Spleen (tissue), 11 donors: ENCODE results near the gene GDAP1L1. TPM values are rescaled to one million over a fixed set of nuclear protein-coding genes. Genes with fewer than 3 reads are reported as not detected.

Experiments
- DNase-seq: peaks from one replicate; pipeline ENCODE4 v3.0.0-alpha.2; 2020
- H3K27ac ChIP-seq, 8 donors: fragments of 200-600 bp; sonication (generic) in 7 of 8; 1 replicate in 4 of 8; 2 replicates in 4 of 8; pipeline versions ENCODE4 v1.5.0 to v1.8.0; 2016 to 2021; ENCODE audit warnings: inconsistent platforms in 4 of 8, mild to moderate bottlenecking in 4 of 8, moderate library complexity in 1 of 8
- H3K27me3 ChIP-seq, 7 donors: fragments of 200-600 bp; sonication (generic) in 6 of 7; replicated peaks in 1 of 7; 1 replicate in 4 of 7; 2 replicates in 3 of 7; pipeline versions ENCODE4 v1.5.0 to v1.8.0; 2016 to 2021; ENCODE audit warnings: inconsistent platforms in 3 of 7, mild to moderate bottlenecking in 1 of 7
- H3K36me3 ChIP-seq, 6 donors: fragments of 200-600 bp; sonication (generic) in 5 of 6; 1 replicate in 4 of 6; 2 replicates in 2 of 6; pipeline versions ENCODE4 v1.5.0 to v1.8.0; 2016 to 2021; ENCODE audit warnings: inconsistent platforms in 2 of 6
- H3K4me1 ChIP-seq, 6 donors: fragments of 200-600 bp; sonication (generic) in 5 of 6; 1 replicate in 3 of 6; 2 replicates in 3 of 6; pipeline versions ENCODE4 v1.5.0 to v1.8.0; 2016 to 2021; ENCODE audit warnings: inconsistent platforms in 3 of 6
- H3K4me3 ChIP-seq, 8 donors: fragments of 200-600 bp; sonication (generic) in 7 of 8; 1 replicate in 4 of 8; 2 replicates in 4 of 8; pipeline versions ENCODE4 v1.5.0 to v1.8.0; 2016 to 2021; ENCODE audit warnings: inconsistent platforms in 4 of 8, mild to moderate bottlenecking in 4 of 8, moderate library complexity in 2 of 8
- H3K9me3 ChIP-seq, 8 donors: fragments of 200-600 bp; sonication (generic) in 7 of 8; 1 replicate in 4 of 8; 2 replicates in 4 of 8; pipeline versions ENCODE4 v1.5.0 to v1.8.0; 2016 to 2021; ENCODE audit warnings: inconsistent platforms in 4 of 8
- CTCF ChIP-seq, 11 experiments: fragments of 200-600 bp in 7 of 11; fragments of 450-650 bp in 4 of 11; sonication (generic) in 4 of 11; IDR thresholded peaks in 8 of 11; conservative IDR thresholded peaks in 3 of 11; 1 replicate in 7 of 11; 2 replicates in 4 of 11; pipeline versions ENCODE4 v1.4.0 to v1.8.0; 2016 to 2021; ENCODE audit warnings: antibody characterized with exemption in 11 of 11, inconsistent platforms in 4 of 11, mild to moderate bottlenecking in 1 of 11
- POLR2A ChIP-seq, 3 donors: fragments of 450-650 bp; IDR thresholded peaks; one replicate each; pipeline ENCODE4 v1.5.1; 2017; ENCODE audit warnings: antibody characterized with exemption in 3 of 3, mild to moderate bottlenecking in 1 of 3
- POLR2AphosphoS5 ChIP-seq, 3 donors: sonication (generic); formaldehyde crosslinking; IDR thresholded peaks; one replicate each; pipeline ENCODE4 v1.5.1; 2017; ENCODE audit warnings: antibody characterized with exemption in 3 of 3
- WGBS, 5 donors: extraction: QIAGEN DNeasy Blood & Tissue Kit in 3 of 5; methylation state at CpG; one replicate each; pipeline versions ENCODE4 v1.1.5 to v1.1.7; 2013 to 2018; 5-methylcytosine and 5-hydroxymethylcytosine counted together
- intact Hi-C: fragments of 100-400 bp; cut with DNase I; formaldehyde crosslinking; loops from one replicate; pipeline ENCODE4 v1.15.0; 2023; ENCODE audit warnings: low total_unique reads
- polyA plus RNA-seq, 3 donors: library from polyadenylated mRNA; stranded (reverse); fragments of 200-250 nt; gene quantifications; one replicate each; pipeline ENCODE4 v1.2.1, GENCODE V29; 2013
- total RNA-seq, 7 donors: library from RNA; depleted of rRNA in 3 of 7; stranded (reverse); fragments of >200 nt in 3 of 7; fragmentation: NEBNext Ultra II Directional in 4 of 7; extraction: Animal tissue kit (Norgen Biotek cat#: 25700) in 4 of 7; gene quantifications; one replicate each; pipeline versions ENCODE4 v1.1.0 to v1.2.1, GENCODE V29; 2016 to 2021
- donor health status: healthy with polysubstance abuse.
- donor health status: DM: no; HTN: no; CAD: no; lungs with moderate emphysema.
- donor health status: DM: no; HTN: no; CAD: no.
- donor health status: Bipolar disorder and iron deficiency.
- donor health status: healthy.
- donor health status: DM: no; HTN: no; CAD: no.
- donor health status: DM: yes; HTN: yes; CAD: no.

Gene GDAP1L1
- total and polyA plus RNA-seq, 10 donors: not detected

DNA sequence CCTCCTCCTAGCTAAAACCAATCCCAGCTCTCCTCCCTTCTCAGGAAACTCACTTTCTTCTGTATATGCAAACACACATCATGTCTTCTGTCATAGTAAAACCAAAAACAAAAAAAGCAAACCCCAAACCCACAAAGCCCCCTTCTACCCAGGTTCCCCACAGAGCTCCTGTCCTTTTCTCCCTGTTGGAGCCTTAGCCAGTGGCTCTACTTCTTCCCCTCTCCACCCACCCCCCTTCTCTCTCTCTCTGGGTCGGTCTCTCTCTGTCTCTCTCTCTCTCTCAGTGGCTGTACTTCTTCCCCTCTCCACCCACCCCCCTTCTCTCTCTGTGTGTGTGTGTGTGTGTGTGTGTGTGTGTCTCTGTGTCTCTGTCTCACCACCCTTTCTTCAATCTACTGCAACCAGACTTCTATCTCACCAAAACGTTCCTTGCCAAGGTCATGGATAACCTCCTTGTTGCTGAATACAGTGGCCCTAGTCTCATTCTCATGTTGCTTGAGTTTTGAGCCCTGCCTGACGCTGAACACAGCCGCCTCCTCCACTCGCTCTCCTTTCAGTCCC, 27.9 kb upstream of the GDAP1L1 start:
- intact Hi-C loops: loop anchor here (5.0 to 10.0 kb wide), 3 partner anchors 93 to 396 kb away; partner anchors contain the start of gene FITM2
- Histone ChIP-seq H3K36me3 (peaks cover 0 to 16% (median 0%) of the 10 kb centered on the region in 6 donors), H3K27me3 (no peaks in the 10 kb centered on the region), H3K27ac (peak overlapping the region in 5 of 8 donors; percentile 16 to 57 (median 50)), H3K9me3 (no peaks in the 10 kb centered on the region), H3K4me1 (peaks cover 8 to 49% (median 29%) of the 10 kb centered on the region in 6 donors), H3K4me3 (no peak overlapping the region)
- TF ChIP-seq CTCF (IDR thresholded peaks at IDR 0.05 in 8 of 11, conservative IDR thresholded peaks at IDR 0.05 in 3 of 11) (no peak), POLR2A (IDR thresholded peaks at IDR 0.05) (no peak), POLR2AphosphoS5 (IDR thresholded peaks at IDR 0.05) (no peak)
- 57 to 70% (median 60%) methylated on average over 5 of the region's 5 CpGs for WGBS, 5 donors
- no peak for DNase-seq

GRCh38 chr20:44219791-44220190, 27.3 kb upstream of the GDAP1L1 start:
- H3K27ac ChIP-seq: peak overlapping the region in 4 of 8 donors; percentile 37 to 57 (median 52)

DNA sequence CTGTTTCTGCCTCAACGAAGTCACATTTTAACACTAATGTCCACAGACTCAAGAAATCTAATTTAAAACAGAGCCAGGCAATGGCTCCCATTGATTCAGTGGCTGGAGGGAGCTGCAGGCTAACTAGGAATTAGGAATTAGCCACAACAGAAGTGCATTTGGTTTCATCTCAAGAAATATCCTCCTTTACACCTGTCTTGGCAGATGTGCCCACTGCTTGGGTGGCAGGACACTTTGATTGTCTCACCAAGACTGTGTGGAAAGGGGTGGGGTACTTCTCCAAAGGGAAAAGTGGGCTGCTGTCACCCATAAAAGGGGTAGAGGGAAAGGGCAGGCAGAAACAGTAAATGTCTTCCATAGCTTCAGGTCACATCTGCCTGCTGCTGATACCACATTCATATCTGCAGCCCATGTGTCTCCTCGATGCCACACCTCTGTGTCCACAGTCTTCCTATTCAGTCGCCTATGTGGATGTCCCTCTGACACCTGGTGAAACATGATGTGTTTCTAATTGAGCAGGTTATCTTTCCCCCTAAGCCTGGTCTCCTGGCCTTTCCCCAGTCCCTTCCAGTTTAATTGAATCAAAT, 25.6 kb upstream of the GDAP1L1 start:
- Histone ChIP-seq H3K27ac (no peak overlapping the region), H3K4me3 (no peak overlapping the region), H3K36me3 (peaks cover 0 to 10% (median 0%) of the 10 kb centered on the region in 6 donors), H3K27me3 (no peaks in the 10 kb centered on the region), H3K4me1 (peaks cover 8 to 36% (median 23%) of the 10 kb centered on the region in 6 donors), H3K9me3 (no peaks in the 10 kb centered on the region)
- DNase-seq: no peak
- 84 to 92% (median 88%) methylated on average over 3 of the region's 3 CpGs for WGBS, 5 donors
- TF ChIP-seq POLR2A (IDR thresholded peaks at IDR 0.05) (no peak), POLR2AphosphoS5 (IDR thresholded peaks at IDR 0.05) (no peak), CTCF (IDR thresholded peaks at IDR 0.05 in 8 of 11, conservative IDR thresholded peaks at IDR 0.05 in 3 of 11) (no peak)
- intact Hi-C loops: no loop called here

More at GRCh38 chr20:44219791-44220190, 27.3 kb upstream of the GDAP1L1 start:
- TF ChIP-seq POLR2AphosphoS5 (IDR thresholded peaks at IDR 0.05) (no peak), CTCF (IDR thresholded peaks at IDR 0.05 in 8 of 11, conservative IDR thresholded peaks at IDR 0.05 in 3 of 11) (no peak), POLR2A (IDR thresholded peaks at IDR 0.05) (no peak)
- no peak overlapping the region for H3K4me3 ChIP-seq
- no peaks in the 10 kb centered on the region for H3K9me3 ChIP-seq
- intact Hi-C loops: loop anchor here (5.0 to 10.0 kb wide), 3 partner anchors 93 to 395 kb away; partner anchors contain the start of gene FITM2
- no peaks in the 10 kb centered on the region for H3K27me3 ChIP-seq
- H3K36me3 ChIP-seq: peaks cover 0 to 16% (median 0%) of the 10 kb centered on the region in 6 donors
- DNase-seq: no peak
- H3K4me1 ChIP-seq: peaks cover 8 to 48% (median 28%) of the 10 kb centered on the region in 6 donors
- 75 to 86% (median 83%) methylated on average over 6 of the region's 6 CpGs for WGBS, 5 donors

DNA sequence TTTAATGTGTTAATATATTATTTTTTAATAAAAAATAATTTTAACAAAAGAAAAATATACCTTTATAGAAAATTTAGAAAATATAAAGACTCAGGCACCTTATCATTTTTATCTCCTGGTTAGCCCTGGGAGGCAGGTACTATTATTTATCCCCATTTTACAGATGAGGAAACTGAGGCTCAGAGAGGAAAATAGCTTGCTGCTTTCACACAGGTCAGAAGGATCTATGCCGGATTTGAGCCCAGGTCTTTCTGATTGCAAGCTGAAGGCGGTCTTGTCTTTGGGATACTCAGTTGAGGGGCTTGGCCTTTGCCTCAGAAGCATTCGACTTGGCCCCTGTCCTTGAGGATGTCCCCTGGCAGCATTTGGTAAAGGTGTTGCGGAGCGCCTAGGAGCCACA, 25.1 kb upstream of the GDAP1L1 start:
- no peaks in the 10 kb centered on the region for H3K27me3 ChIP-seq
- TF ChIP-seq POLR2A (IDR thresholded peaks at IDR 0.05) (no peak), POLR2AphosphoS5 (IDR thresholded peaks at IDR 0.05) (no peak)
- DNase-seq: no peak
- 92 to 97% (median 95%) methylated on average over 5 of the region's 5 CpGs for WGBS, 5 donors
- intact Hi-C loops: no loop called here
- no peaks in the 10 kb centered on the region for H3K9me3 ChIP-seq
- no peak overlapping the region for H3K4me3 ChIP-seq
- H3K27ac ChIP-seq: no peak overlapping the region
- H3K36me3 ChIP-seq: peaks cover 0 to 5% (median 0%) of the 10 kb centered on the region in 6 donors
- peaks cover 8 to 32% (median 21%) of the 10 kb centered on the region in 6 donors for H3K4me1 ChIP-seq
